Activated CD4-positive, CD25-positive, alpha-beta regulatory T cell (primary cell): ENCODE data around the gene NFIB.
A peak's percentile ranks its signal among the peaks of the same experiment; 100 is the strongest.

Experiments
- DNase-seq, 4 experiments: peaks; one replicate each; lab custom pipeline; 2025; lab: John Stamatoyannopoulos, UW

The NFIB gene

DNA sequence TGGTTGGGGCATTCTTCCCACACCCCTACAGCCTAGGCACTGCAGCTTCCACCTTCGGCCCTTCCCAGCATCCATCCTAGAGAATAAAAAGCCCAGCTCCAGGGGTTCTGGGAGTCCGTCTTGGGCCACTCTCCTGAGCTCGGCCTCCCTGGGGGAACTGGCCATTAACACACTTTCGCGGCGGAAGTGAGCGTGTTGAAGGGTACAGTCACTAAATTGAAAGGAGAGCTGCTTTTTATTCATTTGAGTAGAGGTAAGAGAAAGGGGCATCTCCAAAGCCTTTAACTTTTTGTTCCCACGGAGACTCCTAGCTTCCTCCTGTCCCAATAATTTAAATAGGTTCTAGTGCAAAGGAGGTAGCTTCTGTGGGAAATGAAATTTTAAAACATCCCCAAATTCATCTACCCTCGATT lies 31.0 kb upstream of the NFIB start:
- DNase-seq = no peak

DNA sequence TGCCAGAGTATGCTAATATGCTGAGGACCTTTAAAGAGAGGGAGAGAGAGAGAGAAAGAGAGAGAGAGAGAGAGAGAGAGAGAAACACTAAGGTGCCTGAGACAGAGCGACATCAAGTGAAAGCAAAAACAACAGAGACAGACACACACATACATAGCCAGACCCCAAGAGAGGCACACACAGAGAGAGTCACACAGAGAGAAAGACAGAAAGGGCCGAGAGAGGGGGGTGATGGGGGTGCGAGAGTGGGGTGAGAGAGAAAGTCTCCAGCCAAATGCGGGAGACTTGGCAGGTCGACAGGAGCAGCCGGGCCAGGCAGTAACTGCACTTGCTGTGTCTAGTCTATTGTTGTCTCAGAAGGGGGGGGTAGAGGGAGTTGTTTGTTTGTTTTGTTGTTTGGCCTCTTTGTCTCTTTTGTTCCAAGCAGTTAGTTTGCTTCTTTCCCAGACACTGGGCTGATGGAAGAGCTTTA lies 30.1 kb upstream of the NFIB start:
- DNase-seq = no peak

DNA sequence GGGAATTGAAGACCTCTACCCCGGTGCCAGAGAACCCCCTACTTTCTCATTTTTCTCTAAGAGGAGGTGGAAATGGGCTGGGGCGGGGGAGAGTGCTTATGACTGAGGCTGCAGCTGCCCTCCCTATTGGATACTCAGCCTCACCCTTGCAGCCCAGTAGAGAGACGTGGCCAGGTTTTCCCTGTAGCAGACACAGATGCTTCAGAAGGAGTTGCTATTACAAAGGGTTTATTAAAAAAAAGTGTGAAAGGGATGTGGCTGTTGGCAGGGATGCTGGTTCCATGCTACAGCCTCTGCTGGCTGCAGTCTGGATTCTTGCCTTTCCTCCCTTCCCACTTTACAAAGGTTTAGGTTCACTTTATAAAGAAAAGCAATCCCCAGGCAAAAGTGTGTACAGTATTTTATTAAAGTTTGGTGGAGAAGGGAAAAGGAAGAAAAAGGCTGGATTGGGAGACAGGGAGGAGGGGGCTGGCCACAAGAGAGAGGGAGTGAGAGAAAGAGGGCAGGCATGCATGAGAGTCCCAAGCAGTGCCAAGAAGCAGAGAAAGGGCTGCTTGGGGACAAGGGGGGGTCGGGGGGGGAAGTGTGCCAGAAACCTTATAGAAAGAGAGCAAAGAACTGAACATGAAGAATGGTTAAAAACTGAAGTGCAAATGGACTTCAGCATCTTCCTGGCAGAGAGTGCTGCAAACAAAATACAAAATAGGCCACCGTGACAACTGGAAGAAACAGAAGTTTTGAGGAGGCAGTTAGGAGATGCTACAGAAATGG lies 29.5 kb upstream of the NFIB start:
- DNase-seq = no peak

DNA sequence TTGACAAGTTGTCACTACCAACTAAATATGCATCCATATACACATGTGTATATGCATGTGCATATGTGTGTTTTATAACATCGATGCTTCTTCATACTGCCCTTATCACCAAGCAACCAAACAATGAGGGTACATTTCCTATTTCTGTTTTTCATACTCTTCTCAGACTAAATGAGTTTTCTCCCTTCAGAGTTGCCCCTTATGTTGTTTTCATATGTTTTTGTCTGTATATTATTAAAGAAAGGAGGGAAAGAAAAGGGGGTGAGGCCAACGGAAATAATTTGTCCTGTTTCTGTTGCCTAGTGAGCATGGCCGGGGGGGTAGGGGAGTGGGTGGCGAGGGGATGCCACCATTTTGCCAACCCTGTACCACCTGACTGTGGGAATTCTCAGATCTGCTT lies 28.8 kb upstream of the NFIB start:
- no peak for DNase-seq

DNA sequence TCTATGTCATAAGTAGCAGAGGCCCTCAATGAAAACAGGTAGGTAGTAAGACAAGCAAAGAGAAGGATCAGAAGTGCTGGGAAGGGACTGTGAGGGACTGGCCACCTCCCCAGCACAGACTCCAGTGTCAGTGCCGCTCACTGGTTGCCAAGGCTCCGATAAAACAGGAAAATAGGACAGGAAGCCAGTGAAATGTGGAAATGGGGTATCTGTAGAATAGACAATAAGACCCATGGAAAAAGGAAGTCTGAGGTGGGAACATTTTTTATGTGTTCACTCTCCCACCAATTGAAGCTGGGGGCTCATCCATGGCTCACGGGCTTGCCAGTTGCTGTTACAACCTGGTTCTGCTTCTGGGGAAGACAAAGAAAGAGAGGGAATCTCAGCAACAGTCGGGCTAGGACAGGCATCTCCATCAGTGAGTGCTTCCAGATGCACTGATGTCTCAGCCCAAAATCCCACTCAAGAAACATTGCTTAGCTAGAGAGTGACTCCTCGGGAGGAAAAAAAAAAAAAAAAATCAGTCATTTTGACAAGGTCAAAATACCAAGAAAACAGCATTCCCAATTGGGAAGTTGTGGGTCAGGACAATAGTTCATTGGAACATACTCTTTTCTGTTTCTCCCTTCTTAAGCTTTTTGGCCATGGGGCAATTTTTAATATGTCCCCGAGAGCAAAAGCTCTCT lies 27.6 kb upstream of the NFIB start:
- no peak for DNase-seq

DNA sequence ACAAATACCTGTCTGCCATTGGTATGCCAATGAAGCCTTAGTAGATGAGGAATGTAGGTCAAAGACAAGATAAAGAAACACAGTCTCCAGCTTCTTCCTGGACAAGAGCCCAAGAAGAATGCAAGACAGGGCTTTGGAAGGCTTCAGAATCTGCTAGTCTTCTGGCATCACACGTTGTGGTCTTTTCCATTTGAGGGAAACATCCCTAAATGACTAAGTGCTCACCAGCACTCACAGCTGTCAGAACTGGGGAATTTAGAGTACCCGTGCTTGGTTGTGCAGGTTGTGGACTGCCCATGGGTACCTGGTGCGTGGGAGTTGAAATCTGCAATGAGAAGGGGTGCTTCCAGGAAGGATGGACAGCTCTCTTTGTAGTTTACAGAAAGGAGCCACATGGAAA lies 27.1 kb upstream of the NFIB start:
- DNase-seq = no peak

DNA sequence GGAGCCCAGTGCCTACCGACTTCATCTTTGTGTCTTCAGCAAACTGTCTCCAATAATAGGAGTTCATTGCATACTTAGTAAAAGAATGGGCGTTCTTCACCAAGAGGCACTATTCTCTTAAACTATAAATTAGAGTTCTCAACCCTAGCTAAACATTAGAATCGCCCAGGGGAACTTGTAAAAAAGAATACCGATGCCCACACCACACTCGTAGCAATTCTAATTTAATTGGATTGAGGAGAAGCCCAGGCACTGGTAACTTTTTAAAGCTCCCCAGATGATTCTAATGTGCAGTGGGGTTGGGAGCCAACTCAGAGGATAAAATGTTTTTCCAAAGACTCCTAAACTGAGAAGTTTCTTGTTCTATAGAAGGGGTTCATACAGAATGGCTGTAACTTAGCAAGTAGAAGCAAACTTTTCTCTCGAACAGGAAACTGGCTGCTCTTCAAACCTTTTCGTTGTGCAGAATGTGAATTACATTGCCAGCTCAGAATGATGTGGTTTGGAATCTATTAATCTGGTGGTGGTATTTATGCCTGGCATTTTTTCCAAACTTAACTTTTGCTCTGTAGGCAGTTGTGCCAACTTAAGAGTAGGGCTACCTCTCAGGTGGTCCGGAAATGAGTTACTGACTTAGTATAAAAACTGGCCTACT lies 26.4 kb upstream of the NFIB start:
- no peak for DNase-seq

DNA sequence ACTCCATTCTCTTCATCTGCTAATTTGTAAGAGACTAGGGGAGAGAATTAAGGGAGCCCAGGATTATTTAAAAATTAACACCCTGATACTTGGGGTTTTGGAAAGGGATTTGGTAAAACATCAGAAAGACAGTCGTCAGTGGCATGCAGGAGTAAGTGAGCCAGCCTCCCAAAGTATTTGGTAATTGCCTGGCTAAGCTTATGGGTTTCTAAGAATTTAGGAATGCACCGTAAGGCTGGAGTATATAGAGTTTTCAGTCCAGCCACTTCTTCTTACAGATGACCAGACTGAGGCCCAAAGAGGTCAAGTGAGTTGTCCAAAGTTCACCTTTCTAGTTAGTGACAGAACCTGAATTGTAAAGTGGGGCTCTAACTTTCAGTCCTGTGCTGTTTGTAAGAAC lies 25.8 kb upstream of the NFIB start:
- DNase-seq = no peak

DNA sequence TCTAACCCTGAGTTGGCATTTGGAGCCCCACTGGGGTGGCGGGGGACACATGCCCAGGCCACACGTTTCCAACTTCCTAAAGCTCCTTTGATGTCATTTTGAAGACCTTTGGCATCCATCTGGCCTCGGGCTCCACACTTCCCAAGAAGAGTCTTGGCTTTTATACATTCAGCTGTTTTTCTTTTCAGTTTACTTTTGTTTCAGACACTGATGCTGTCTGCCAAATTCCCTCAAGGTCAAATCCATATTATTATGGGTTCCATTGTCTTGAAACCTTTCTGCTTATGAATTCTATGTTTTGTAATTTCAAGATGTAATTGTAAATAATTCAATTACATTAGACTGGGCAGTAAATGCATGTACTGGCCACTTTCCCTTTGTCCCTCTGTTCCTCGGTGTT lies 23.7 kb upstream of the NFIB start:
- no peak for DNase-seq

DNA sequence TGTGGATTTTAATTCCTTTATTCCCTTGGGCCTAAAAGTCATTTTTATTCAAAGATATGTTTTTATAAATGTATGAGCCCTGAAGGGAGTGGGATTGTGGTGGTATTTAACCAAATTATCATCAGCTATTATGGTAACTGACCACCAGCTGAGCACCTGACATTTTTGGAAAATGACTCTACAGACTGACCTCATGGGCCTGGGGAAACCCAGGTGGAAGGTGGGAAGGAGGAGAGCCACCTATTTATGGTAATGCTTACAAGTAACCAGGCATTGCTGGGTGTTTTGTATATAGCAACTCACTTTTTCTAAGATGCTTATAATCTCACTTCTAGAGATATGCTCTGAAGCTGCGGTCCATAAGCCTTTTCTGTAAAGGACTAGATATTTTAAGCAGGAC lies 22.3 kb upstream of the NFIB start:
- DNase-seq = no peak

DNA sequence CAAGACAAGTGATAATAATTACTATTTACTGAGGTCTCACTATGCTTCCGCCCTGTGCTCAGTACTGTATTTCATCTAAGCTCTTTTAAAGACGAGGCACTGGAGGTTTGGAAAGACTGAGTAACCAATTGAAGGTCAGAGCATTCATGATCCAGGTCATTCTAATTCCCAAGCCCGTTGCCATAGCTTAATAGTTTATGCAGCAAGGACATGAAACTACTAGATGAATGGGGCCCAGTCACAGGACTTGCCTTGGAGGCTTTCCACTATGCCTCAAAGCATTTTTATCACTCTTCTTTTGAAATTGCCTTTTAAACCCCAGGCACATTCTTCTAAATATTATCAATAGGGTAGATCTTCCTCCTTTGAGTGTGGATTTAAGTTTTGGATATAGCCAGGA lies 17.2 kb upstream of the NFIB start:
- no peak for DNase-seq

DNA sequence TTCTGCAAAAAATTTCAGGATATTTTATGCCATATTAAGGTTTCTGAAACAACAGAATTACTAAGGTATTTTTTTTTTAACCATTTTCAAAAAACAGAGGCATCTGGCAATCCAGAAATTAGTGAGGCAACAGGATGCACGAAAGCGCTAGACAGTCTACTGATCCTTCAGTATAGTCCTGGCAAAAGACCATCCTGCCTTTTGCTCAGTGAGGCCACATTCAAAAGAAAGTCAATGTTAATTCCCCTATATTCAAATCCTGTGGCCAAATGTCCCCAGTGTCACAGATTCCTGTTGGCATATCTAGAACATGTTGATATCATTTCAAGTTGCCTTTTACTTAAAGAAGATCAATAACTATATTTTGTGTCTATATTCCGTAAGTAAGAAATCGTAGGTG lies 13.1 kb upstream of the NFIB start:
- no peak for DNase-seq

DNA sequence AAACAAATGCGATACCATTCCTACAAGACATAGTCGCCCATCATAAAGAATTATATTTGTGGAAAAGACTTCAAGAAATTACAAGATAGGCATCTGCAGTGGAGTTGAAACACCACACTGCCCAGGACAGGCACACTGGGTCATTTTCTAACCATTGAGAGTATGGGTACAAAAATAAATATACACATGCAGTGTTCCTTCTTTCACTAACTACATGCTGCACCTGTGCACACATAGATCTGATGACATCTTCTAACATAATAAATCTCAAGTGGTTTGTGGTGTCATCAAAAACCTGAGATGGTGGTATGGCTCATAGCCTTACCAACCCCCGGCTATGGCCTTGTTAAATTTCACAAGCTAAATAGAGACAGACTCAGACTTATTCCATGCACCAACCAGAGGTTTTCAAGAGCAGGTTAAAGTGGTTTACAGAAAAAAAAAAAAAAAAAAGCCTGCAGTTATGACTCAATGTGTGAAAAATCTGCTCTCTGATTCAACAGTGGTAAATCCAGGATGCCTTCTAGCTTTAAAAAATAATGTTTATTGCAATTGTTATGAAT lies 12.4 kb upstream of the NFIB start:
- no peak for DNase-seq

DNA sequence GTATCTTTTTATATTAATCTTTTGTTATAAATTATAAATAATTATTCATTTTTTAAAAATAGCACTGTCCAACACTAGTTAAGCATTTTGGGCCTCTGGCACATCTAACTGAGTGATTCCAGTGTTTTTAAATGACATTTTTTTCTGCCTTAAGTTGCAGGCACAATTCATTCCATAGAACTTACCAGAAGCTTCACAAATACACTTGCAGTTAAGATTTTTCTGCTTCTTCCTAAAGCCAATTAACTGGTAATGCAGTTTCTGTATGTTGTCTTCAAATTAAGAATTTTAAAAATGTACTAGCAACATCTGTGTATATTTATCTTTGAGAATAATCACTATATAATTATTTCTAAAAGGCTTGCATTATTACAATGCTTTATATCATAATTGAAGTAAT lies 11.2 kb upstream of the NFIB start:
- DNase-seq = no peak

DNA sequence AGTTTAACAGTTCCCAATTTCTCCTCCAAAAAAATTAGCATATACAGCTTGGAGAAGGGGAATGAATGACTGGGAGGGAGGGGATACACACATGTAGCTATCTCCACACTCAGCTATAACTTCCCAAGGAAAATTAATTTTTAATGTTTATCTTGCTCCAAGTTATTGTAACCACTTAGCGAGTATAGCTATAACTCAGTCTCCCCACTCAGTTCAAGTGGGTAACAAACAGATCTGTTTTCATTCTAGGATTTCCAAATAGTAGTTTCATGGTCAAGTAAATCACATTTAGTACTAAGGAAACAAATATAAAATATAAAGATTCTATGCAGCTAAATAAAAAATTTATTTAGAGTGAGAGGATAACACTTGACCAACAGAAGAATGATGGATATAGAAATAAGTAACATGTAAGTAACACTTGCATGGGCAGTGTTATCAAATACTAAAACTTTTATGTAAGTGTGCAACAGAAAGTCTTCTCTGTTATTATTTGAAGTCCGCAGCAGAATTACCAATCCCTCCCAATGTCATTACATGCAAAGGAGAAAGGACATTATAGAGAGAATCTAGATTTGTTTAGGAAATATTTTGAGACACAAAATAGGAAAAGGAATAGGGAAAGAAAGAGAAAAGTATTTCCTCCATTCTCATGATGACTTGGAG lies 10.2 kb upstream of the NFIB start:
- DNase-seq = no peak

DNA sequence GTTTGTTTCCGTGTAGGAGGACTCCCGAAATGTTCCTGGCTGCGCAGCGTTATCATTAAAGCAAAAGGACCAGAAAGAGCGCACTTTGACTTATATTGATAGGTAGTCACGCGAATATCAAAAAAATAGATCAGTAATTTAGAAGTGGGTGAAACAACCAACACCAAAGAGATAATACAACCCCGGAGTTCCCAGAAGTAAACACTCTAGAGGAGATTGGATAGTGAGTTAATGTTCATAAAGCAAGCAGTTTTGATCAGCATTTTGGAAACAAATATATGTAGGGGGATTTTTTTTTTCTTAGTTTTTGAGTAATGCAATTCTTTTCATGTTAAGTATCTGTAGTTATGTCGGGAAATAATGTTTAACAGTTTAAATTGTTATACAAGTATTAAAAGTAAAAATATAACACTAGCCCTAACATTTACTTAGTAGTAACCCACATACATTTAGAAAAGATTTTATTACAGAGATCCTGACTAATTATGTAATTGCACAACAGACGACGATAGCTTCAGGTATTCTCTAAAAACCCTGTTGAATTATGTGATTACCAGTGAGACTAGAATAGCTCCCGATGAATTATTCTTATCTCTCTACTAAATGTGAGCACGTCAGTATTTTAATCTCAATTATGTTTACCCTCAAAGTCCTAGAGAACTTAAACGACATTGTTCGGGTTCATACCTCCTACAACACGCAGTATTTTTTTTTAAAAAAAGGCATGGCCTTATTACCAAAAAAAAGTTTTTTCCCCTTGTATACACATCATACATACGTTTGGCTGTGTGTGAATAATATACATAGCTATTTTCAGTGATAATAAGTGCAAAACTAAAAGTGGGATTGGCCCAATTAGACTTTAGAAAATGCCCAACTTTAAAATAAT lies 9.4 kb upstream of the NFIB start:
- DNase-seq = no peak

DNA sequence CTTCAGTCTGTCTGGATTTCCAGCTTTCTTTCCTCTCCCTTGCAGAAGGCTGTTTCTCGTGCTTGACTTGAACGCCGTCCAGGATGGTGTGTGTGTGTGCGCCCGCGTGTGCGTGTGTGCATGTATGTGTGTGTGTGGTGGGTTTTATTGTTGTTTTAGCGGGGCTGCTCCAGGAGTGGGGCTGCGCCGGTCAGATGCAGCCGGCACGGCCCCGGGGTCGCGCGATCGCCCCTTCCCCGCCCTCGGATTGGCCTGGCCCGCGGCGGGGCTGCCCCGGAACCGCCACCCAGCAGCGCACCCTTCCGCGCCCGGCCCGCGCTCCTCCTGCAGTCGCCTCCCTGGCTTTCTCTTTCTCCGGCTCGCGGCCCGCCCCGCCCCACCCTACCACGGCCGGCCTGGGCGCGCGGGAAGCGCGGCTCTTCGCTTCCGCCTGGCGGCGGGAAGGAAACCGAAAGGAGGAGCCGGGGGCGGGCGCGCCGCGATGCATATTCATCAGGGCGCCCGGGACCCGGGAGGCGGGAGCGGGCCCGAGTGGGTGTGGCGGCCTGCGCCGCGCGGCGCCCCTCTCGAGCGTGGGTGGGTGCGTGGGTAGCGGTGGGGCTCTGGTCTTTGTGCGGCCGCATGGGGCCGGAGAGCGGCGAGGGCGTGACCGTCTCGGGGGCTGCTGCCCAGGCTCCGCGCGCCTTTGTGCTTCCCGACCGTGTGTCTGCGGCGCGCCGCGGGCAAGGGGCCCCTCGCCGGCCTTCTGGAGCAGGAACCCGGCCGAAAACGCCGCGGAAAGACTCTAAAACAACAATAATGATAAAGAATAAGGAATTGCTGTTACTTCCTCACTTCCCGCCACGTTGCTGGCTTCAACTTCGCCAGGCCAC lies 8.5 kb upstream of the NFIB start:
- peak in 2 of 4 experiments; percentile 16 to 26 for DNase-seq

DNA sequence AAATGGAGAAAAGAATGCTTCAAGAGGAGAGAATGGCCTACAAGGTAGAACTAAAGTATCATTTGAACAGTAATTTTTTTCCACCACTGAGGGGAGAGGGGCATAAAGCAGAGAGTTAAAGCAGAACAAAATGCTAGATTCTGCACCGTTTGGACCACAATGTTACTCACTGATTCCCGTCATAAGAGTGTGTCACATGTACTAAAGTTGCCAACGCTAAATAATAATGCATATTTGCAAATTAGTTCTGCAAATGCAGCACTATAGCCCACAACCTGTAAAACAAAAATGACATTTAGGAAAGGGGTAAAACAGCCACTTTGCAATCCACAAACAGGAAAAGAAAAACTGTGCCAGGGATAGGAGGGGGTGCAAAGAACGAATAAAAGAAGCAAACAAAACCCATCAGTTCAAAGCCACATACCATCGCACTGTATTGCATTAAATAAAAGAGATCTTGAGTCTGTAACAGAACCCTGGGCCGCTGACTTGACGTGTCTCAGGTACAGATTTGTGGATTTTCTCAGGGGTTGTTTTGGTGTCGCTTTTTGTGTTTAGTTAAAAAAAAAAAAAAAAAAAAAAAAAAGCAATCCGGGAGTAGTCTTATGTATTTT lies 7.7 kb upstream of the NFIB start:
- no peak for DNase-seq

DNA sequence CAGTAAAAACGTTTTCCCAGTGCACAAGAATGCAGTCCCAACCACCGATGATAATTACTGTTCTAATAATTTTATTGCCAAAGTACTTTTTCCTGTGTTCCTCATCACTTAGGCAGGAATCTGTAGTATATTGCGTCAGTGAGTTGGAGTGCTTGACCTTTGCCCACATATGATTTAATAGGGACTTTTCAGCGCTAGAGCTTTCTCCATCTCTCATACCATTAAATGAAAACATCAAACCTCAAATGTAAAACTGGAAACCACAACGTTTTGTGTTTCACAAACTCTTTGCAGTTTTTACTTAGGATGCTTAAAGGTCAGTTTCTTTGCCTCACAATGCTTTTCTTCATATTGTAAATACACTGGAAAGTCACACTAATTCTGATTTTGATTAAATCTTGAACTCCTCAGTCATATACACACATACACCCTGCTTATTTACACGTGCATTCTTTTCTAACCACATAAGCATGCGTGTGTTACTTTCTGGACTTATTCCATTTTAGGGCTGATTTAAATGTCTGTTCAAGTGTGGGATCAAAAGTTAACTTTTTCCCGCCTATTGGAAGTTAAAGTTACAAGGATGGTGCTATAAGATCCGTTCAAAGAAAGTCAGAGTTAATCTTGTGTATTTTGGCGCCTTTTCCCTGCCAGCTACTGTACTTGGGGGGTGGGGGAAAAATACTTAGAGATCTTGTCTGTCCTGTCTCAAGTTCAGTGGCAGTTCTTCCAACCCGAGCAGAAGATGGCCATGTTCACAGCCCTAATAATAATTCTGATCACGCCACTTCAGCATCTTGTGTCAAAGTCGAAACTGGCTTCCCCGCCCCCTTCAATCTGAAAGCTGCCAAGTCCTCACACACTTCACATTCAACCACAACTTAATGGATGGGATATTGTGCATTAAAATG lies 6.6 kb upstream of the NFIB start:
- DNase-seq = no peak
